Globus pallidus (tissue), 1 donor: Measurements from ENCODE around the gene GNB5.
A peak's percentile ranks its signal among the peaks of the same experiment; 100 is the strongest.

Experiments used
- DNase-seq: peaks from one replicate; pipeline ENCODE4 v3.0.0-alpha.2; 2015; ENCODE audit warnings: low spot score

The GNB5 gene

DNA sequence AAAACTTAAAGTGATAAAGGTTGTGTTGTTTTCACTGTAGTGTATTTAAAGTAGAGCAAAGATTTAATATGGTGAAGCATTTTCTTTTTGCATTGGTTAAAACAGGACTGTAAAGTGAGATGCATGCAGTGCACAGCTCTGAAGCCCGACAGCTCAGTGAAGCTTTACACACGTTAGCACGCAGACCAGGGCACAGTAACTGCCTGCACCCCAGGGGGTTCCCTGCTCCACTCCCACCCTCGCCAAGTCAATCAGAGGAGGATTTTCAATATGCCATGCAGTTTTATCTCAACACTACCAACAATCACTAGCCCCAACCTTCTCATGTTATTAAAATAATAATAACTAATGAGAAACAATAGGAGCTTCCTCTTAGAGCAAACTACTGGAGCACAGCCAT, 50.5 kb downstream of the GNB5 start:
- DNase-seq, result no peak

DNA sequence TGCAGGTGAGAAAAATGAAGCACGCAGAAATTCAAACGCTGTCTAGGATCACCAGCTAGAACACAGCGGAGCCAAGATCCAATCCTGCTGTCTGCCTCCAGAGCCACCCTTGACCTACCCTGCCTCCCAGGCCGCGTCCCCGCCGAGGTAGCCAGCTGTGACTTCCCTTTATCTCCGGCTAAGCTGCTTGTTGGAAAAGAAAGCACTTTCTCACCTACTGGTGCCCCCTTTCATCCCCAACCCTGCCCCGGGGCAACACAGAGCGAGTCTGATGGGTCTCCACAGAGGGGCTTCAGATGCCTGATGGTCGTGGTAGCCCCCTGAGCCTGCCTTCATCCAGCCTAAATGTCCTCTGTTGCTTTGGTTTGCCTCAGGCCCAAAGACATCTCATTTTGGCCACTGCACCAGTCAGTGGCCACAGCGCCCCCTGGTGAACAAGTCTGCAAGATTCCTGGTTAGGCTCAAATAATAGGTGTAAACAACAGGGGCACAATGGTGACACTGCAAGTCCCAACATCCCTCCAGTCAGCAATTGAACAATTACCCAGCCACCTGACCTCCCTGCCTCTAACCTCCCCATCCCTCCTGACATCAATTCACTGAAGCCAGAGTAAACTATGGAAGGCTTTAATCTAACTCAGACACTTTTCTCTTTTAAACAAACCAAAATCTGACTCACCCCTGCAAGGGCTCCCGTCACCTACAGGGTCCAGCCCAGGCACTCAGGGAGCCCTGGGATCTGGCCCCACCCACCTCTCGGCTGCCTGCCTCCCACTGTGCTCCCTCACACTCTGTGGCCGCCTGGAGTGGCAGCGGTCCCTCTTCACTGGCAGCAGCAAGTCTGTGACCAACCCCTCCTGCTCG, 51.4 kb downstream of the GNB5 start:
- DNase-seq, result peak; percentile 69

GRCh38 chr15:52137432-52138357, 53.5 kb downstream of the GNB5 start:
- peak; percentile 28 for DNase-seq

DNA sequence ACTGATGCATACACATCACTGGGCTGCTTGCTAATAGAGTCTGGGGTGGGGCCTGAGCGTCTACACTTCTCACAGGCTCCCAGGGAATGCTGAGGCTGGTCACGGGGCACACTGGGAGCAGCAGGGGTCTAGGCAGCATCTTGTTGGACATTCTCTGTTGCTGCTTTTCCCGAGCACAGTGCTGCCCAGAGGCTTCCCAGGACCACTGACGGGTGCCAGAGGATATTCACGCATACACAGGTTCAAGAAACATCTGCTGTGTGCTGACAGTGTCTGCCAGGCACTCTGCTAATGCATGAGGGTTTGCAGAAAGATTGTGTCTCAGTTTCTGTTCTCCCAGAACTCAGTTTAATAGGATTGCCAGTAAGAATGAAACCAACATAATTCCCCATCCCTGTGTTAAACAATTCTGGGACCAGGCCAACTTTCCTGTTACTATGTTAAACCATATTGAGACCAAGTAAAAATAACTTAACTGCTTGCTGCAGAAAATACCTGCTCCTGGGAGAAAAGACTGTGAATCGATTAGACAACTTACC, 54.7 kb downstream of the GNB5 start:
- DNase-seq, result peak; percentile 22

DNA sequence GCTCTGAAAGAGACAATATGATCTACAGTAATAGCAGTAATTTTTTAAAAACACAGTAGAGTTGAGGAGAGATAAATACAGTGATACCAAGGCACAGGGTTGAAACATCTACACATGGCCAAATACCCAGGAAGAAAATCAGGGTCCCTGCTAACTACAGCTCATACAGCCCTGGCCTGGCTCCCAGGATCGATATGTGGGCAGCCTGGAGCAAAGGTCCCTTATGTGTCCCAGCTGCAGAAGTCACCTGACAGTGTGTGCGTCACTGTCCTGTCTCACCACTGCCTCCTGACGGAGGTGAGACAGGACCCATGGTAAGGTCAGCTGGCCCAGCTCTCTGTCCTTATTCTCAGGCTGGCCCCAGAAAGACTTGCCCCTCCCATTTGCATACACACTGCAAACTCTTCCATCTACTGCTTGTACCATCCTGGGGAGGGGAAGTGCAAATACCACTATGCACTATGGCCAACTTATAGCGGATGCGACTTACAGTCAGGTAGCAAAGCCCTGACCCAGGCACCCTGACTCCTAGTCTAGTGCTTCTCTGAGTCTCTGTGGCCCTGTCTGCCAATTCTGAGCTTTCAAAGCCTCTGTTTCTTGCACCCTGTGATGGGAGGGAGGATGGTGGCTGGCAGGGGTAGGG, 56.6 kb downstream of the GNB5 start:
- DNase-seq, result no peak

DNA sequence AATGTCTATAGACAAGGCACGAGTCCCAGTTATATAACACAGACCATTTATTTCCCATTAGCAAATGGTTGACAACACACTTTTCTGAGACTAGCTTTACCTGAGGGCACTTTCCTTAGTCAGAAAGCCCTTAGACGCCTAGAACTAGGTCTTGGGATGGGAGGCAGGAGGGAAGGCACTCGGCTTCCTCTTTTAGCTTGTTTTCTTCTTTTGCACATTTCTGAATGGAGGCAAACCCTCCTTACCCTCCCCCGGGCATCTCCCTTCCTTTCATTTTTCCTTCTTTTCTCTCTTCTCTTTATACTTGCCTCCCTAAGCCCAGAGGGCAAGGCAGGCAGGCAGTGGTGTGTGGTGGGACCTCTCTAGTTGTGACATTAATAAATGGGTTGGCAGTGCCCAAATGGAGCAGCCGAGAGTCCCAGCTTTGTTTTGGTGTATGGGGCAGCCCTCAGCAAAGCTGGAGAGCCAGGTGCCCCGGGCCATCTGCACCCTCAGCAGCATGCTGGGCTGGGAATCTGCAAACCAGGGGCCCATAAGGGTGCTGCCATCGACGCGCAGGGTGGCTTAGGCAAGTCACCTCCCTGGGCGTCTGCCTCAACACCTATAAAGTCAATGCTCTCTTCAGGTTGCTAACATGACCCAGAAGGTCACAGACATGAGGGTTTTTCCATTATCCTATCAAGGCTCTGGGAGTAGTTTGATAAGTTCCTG, 57.5 kb downstream of the GNB5 start:
- DNase-seq, result no peak

GRCh38 chr15:52132066-52132465, 59.1 kb downstream of the GNB5 start:
- DNase-seq, result no peak

- DNase-seq, result no peak
Observed at GRCh38 chr15:52128568-52128967, 62.6 kb downstream of the GNB5 start.

DNA sequence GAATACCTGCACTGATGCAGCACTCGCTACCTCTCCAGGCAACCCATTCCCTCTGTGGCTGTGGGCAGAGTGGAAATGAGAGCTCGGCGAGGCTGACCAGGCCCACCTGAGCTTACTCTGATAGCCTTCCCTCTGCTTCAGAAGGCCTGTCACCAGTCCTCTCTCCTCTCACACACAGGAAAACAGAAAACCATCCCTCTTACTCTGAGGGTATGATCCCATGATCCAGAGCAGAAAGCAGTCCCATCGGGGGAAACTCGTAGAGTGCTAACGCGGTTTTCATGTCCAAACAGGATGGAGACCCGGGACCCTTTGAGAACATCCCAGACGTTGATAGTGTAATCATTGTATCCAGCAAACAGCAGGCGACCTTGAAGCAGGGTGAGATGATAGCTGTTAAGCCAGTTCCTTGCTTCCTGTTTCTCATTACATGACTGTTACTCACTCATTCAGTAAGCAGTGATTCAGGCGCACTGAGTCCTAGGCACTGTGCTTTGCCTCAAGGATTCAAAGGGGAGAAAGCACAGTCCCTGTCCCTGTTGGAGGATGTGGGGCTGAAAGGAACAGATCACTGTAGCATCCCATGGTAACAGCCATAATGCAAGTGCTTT, 66.8 kb downstream of the GNB5 start:
- no peak for DNase-seq

GRCh38 chr15:52121896-52122295, 69.3 kb downstream of the GNB5 start:
- no peak for DNase-seq

- no peak for DNase-seq
Observed at GRCh38 chr15:52121006-52121405, 70.2 kb downstream of the GNB5 start.

- DNase-seq, result no peak
Observed at GRCh38 chr15:52120488-52120887, 70.7 kb downstream of the GNB5 start.

DNA sequence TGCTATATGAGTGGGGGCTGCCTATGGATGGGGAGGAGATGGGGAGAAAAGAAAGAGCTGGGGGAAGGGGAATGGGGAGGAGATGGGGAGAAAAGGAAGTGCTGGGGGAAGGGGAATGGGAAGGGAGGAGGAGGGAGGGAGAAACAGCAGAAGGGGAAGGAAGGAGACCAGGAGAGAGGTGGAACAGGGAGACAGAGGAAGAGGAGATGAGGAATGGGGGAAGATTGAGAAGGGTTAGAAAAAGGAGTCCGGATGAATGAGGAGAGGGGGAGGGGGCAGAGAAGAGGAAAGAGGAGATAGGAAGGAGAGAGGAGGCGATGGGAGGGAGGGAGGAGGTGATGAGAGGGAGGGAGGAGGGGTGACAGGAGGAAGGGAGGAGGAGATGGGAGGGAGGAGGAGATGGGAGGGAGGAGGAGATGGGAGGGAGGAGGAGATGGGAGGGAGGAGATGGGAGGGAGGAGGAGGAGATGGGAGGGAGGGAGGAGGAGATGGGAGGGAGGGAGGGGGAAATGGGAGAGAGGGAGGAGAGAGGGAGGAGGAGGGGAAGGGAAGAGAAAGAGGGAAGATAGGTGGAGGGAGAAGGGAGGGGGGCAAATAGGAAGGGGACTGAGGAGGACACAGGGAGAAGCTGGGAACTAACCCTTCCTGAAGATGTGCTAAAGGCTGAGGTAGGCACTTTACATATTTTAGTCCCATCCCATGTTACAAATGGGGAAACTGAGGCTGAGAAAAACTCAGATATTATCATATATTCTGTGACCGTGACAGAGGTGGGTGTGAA, 72.0 kb downstream of the GNB5 start:
- no peak for DNase-seq

DNA sequence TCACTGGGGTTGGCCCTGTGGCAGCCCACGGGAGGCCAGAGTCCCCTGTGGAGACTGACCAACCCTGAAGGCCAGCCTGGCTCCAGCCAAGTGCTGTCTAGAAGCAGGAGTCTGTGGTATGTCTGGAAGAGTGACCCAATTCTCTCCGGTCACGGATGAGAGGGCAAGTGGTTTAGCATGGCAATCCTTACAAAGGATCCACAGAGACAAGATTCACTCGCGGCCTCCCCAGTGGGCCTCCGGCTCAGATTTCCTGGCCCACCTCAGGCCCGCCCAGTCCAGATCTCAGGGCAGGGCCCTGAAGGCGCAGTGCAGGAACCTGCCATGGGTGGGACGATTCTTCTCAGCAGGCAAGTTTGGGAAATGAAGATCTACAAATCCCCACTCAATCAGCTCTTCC, 73.6 kb downstream of the GNB5 start:
- DNase-seq, result no peak

DNA sequence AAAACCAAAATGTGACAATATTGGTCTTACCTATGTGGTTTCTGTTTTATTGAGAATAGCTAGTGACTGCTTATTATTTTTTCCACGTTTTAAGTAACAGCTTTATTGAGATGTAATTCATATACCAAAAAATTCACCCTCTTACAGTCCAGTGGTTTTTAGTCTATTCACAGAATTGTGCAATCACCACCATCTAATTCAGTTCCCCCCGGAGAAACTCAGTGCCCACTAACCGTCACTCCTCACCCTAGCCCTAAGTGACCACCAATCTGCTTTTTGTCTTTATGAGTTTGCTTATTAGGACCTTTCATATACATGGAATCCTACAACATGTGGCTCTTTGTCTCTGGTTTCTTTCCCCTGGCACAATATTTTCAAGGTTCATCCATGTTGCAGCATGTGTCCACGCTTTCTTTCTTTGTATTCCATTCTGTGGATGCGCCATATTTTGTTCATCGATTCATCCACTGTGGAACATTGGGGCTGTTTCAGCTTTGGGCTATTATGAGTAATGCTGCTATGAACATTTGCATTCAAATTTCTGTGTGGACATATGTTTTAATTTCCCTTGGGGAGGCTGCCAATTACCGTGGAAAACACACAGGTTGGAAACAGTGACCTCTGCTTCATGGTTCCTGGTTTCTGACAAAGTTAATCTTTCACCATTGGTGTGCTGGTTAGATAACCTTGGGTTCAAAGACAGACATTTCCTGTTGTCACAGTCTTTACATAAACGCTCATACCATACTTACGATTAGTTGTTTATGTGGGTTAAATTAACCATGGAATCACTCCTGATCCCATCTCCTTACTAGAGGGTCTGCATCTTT, 75.4 kb downstream of the GNB5 start:
- DNase-seq, result no peak

- peak; percentile 87 for DNase-seq
Observed at GRCh38 chr15:52114261-52115055, 76.7 kb downstream of the GNB5 start.

DNA sequence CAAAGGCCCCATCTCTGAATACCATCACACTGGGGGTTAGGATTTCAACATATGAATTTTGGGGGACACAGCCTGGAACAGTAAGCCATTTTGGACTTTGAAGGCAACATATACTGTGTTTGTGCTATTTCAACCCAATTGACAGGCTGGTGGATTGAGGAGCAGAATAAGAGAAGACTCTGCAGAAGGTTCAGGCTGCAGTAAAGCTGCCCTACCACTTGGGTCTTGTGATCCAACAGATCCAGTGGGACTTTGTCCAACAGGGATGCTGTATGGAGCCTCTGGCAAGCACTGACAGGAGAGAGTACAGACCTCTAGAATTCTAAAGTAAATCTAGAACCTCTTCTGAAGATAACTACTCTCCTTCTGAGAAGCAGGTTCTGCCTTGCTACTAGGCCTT, 77.5 kb downstream of the GNB5 start:
- DNase-seq, result no peak

DNA sequence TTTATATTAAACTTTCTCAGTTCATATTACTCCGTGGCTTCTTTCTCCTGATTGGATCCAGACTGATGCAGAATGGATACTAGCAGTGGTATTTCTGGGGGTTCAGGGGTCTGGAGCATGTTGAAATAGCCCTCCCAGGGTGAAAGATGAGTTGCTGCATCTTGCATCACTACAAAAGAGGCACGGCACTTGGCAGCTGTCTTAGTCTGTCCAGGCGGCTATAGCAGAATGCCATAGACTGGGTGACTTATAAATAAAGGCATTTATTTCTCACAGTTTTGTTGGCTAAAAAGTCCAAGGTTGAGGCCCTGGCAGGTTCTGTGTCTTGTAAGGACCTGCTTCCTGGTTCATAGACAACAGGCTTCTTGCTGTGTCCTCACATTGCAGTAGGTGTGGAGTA, 78.0 kb downstream of the GNB5 start:
- DNase-seq, result no peak
